ENCODE data around the gene DARS2.

- no peak for TF ChIP-seq EZH2 (IDR thresholded peaks at IDR 0.05; ENCODE audit: borderline replicate concordance, low read length)
- TF ChIP-seq CTCF (IDR thresholded peaks at IDR 0.05; ENCODE audit: low read length): no peak
Measured at GRCh38 chr1:173860065-173860464, 35.6 kb downstream of the DARS2 start.

Data from OCI-LY1 (cell line).